Neural progenitor cell (in vitro differentiated cells): ENCODE data around the gene GNAI1.

Source experiments
- CTCF ChIP-seq: fragments of 200-600 bp; sonication (generic); IDR thresholded peaks from 2 replicates; pipeline ENCODE4 v1.5.1; 2017; ENCODE audit warnings: antibody characterized with exemption, mild to moderate bottlenecking
- EZH2phosphoT487 ChIP-seq: fragments of 200-600 bp; sonication (generic); IDR thresholded peaks from 2 replicates; pipeline ENCODE4 v1.6.1; 2017; ENCODE audit warnings: antibody characterized with exemption

- TF ChIP-seq CTCF (no peak), EZH2phosphoT487 (no peak)
These were observed 1.8 kb downstream of the GNAI1 start for GRCh38 chr7:80136261-80137055.
